ENCODE data around the gene ABCA2. TPM values are rescaled to one million over a fixed set of nuclear protein-coding genes. Genes with fewer than 3 reads are reported as not detected.
A peak's percentile ranks its signal among the peaks of the same experiment; 100 is the strongest.

Gene ABCA2
- total RNA-seq, 1 donor from 2014 or later = 25.0 TPM

DNA sequence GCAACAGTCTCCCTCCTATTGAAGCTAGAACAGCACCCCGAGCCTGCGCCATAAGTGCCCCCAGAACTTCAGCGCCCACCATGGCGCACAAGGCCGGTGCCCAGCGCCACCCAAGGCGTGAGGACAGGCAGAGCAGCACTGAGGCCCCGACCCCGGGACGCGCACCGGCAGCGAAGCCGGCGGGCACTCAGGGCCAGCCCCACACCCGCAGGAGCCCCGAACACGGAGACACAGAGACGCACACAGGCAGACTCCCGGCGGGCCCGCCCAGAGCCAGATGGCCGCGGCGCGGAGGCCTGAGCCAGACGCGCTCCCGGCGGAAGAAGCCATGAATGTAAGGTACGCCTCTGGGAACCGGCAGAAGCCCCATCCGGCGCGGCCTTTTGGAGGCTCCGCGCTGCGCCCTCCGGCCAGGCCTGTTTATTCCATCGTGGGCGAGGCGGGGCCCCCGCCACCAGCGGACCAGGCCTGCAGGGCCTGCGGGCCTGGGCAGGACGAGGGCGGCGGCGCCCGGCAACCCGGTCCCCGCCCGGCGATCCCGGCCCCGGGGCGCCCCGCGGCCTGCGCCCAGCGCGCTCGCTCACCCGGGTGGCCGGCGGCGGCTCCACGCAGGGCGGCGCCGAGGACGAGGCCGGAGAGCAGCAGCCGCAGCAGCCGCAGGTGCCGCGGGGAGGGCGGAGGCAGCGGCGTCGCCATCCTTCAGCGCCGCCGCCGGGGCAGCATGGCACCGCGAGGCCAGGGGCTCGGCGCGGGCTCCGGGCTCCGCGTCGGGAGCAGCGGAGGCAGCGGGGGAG, 17.5 kb upstream of the ABCA2 start:
- peak; percentile 78 for DNase-seq

DNA sequence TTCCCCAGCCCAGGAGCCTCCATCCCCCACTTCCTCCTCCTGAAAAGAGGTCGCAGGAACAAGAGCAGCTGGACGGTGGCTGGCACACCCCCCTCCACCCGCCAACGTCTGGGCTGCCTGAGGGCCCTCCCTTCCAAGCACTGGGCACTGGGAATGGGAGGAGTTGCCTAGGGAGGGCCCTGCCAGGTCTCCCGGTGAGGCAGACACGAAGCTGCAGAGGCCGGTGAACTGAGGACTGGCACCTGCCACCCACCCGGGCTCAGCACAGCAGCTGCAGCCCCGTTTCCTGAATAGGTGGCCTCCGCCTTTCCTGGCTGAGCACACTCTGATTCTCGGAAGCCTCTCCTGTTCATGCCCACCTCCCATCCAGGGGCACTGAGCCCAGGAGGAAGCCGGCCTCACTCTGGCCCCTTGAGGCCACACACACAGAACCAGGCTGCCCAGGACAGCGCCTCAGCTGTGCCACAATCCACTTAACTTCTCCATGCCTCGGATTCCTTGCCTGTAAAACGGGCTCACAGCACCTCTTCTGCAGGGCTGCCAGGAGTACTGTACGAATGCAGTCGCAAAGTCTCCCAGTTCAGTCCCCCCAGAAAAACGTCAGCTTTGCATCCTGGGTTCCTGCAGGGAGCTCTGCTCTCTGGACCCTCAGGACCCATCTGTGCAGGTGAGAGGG, 16.6 kb upstream of the ABCA2 start:
- H3K27me3 Mint-ChIP-seq = peaks cover 19% of the 10 kb centered on the region
- intact Hi-C loops (cut with micrococcal nuclease) = loop anchor here (5.0 to 10.0 kb wide), 3 partner anchors 83 to 197 kb away; partner anchors contain the start of genes LRRC26, PHPT1 and TMEM210
- no peaks in the 10 kb centered on the region for H3K9me3 Mint-ChIP-seq
- no peak overlapping the region for H3K27ac Mint-ChIP-seq
- H3K4me1 Mint-ChIP-seq = peaks cover 7% of the 10 kb centered on the region
- no peaks in the 10 kb centered on the region for H3K36me3 Mint-ChIP-seq (ENCODE audit: low read depth)
- peak overlapping the region; percentile 78 for H3K4me3 Mint-ChIP-seq
- peak; percentile 67 for DNase-seq

More for the DNA sequence above, 17.5 kb upstream of the ABCA2 start:
- no peaks in the 10 kb centered on the region for H3K36me3 Mint-ChIP-seq (ENCODE audit: low read depth)
- no peak overlapping the region for H3K27ac Mint-ChIP-seq
- no peaks in the 10 kb centered on the region for H3K9me3 Mint-ChIP-seq
- intact Hi-C loops (cut with micrococcal nuclease) = loop anchor here (1.0 to 10.0 kb wide), 4 partner anchors 22 to 198 kb away; partner anchors contain the start of genes LRRC26, PHPT1 and TMEM210
- peaks cover 28% of the 10 kb centered on the region for H3K27me3 Mint-ChIP-seq
- H3K4me3 Mint-ChIP-seq = peak overlapping the region; percentile 78
- H3K4me1 Mint-ChIP-seq = peaks cover 7% of the 10 kb centered on the region

DNA sequence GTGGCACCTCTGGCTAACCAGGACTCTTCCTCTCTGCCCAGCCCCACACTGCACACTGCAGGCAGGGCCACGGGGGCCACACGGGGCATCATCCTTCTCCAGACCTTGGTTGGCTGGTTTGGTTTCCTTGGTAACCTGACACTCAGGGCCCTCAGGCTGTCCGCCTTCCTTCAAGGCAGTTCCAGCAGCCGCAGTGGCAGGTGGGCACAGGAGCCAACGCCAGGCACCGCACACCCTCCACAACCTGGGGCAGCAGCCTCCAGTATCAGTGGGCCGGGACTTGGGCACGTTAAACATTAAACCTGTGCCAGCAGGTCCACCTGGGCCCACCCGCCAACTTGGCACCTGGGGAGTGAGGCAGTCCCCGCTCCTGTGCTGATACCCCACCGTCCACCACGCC, 16.0 kb upstream of the ABCA2 start:
- Mint-ChIP-seq H3K36me3 (ENCODE audit: low read depth) (no peaks in the 10 kb centered on the region), H3K27ac (no peak overlapping the region), H3K9me3 (no peaks in the 10 kb centered on the region), H3K4me3 (no peak overlapping the region), H3K27me3 (peaks cover 16% of the 10 kb centered on the region), H3K4me1 (peaks cover 6% of the 10 kb centered on the region)
- DNase-seq = no peak
- intact Hi-C loops (cut with micrococcal nuclease) = loop anchor here (10.0 kb wide), 1 partner anchor 131 kb away; the partner anchor contains the start of genes LRRC26 and TMEM210

DNA sequence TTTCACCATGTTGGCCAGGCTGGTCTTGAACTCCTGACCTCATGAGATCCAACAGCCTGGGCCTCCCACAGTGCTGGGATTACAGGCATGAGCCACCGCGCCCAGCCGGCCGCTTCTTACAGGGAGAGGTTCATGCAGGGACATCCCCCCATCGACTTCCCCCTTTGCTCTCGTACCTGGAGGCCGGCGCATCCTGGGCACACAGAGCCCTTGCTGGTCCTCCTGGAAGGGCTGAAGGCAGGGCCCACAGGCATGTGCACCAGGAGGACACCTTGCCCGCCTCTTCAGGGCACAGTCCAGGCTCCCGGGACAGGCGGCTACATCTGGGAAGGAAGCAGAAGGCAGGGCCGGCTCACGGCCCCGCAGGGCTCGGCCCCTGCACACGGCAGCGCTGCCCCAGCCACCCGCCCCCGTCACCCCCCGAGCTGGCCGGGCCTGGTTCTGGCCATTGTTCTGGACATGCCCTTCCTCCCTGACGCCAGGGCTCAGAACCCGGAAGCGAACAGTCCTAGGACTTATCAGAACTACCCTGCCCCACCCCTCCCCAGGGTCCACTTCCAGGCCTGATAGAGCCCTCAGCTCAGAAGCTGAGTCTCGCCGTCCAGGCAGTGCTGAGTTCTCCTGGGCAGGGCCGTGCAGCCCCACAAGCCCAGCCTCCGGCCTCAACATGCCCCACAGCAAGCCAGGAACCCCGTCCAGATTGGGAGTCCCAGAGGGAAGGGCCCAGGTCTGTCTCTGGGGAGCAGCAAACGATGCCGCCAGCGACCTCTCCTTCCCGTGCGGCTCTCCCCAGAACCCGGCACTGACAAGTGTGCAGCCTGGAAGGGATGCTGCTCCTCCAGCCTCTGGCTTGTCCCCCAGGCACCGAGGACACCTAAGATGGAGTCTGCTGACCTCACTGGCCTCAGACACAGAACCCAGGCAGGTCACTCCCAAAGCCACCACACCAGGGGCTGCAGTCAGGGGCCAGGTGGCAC, 15.0 kb upstream of the ABCA2 start:
- H3K9me3 Mint-ChIP-seq = no peaks in the 10 kb centered on the region
- H3K36me3 Mint-ChIP-seq (ENCODE audit: low read depth) = peaks cover 2% of the 10 kb centered on the region
- intact Hi-C loops (cut with micrococcal nuclease) = loop anchor here (10.0 kb wide), 1 partner anchor 132 kb away; the partner anchor contains the start of genes LRRC26 and TMEM210
- no peak for DNase-seq
- H3K27ac Mint-ChIP-seq = no peak overlapping the region
- peaks cover 14% of the 10 kb centered on the region for H3K27me3 Mint-ChIP-seq
- no peak overlapping the region for H3K4me3 Mint-ChIP-seq
- peaks cover 6% of the 10 kb centered on the region for H3K4me1 Mint-ChIP-seq

DNA sequence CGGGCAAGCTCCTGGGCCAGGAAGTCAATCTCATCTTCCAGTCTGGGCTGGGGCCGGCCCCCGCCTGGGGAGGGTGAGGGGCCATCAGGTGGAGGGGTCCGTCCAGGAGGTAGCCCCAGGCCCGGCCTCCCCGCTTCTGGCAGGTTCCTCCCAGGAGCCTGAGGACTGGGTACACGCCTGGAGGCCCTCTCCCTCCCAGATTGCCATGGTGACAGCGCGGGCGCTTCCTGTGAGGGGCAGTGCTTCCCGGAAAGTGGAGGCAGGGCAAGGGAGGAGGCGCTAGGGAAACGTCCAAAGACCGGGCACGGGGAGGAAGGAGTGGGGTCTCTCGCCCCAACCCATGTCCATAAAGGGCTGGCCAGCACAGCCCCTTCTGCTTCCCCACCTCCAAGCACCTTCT, 13.1 kb upstream of the ABCA2 start:
- intact Hi-C loops (cut with micrococcal nuclease) = loop anchor here (10.0 kb wide), 1 partner anchor 134 kb away; the partner anchor contains the start of genes LRRC26 and TMEM210
- H3K4me1 Mint-ChIP-seq = peaks cover 6% of the 10 kb centered on the region

DNA sequence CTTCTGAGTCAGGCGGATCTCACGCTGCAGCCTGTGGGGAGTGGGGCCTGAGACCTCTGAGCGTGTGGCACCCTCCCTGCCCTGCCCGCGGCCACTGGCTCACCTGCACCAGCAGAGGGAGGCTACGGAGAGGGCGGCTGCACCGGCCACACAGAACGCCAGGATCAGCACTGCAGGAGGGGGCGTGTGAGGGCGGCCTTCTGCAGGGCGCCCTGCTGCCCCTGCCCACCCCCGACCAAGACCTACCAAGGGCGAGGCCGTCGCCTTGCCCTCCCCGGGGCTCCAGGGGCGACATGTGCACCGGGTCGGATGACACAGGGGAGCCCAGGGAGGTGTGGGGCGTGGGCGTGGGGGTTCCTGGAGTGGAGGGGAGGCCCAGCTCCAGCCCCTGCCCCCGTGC, 12.5 kb upstream of the ABCA2 start:
- DNase-seq = no peak
- Mint-ChIP-seq H3K4me3 (no peak overlapping the region), H3K27me3 (peaks cover 6% of the 10 kb centered on the region), H3K36me3 (ENCODE audit: low read depth) (peaks cover 2% of the 10 kb centered on the region), H3K9me3 (no peaks in the 10 kb centered on the region), H3K27ac (no peak overlapping the region), H3K4me1 (peaks cover 6% of the 10 kb centered on the region)
- intact Hi-C loops (cut with micrococcal nuclease) = loop anchor here (10.0 kb wide), 1 partner anchor 134 kb away; the partner anchor contains the start of genes LRRC26 and TMEM210

More for the DNA sequence above, 13.1 kb upstream of the ABCA2 start:
- Mint-ChIP-seq H3K4me3 (no peak overlapping the region), H3K27me3 (peaks cover 6% of the 10 kb centered on the region), H3K36me3 (ENCODE audit: low read depth) (peaks cover 2% of the 10 kb centered on the region), H3K9me3 (no peaks in the 10 kb centered on the region), H3K27ac (no peak overlapping the region)
- DNase-seq = no peak

DNA sequence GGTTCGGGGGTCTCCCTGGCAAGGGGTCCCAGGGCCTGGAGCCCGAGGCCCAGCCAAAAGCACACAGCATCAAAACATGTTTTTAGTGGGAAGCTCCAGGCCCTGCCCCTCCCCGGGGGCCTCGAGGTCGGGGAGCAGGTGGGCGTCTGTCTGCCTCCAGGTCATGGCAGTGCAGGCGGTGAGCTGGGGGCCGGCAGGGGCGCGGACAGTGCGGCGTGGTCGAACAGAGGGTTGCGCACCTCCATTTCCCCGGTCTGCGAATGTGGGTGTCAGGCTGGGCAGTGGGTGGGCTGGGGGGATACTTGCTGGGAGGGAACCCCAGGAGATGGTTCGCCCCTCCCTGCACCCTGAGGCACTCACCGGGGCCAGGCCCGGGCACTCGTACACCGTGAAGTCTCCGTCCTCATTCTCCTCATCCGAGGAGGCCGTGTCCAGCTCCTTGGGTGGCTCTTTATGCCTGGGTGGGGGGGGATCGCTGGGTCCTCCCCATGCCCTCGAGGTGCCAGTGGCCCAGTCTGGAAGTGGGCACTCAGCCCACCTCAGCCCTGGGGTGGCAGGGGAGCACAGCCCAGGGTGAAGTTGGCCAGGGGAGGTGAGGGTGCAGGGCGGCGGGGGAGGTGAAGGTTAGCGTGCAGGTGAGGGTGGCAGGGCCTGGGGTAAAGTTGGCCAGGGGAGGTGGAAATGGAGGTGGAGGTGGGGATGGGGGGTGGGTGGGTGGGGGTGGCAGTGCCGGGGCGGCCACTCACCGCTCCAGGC, 11.8 kb upstream of the ABCA2 start:
- H3K27me3 Mint-ChIP-seq = peaks cover 2% of the 10 kb centered on the region
- intact Hi-C loops (cut with micrococcal nuclease) = loop anchor here (10.0 kb wide), 1 partner anchor 135 kb away; the partner anchor contains the start of genes LRRC26 and TMEM210
- H3K9me3 Mint-ChIP-seq = no peaks in the 10 kb centered on the region
- no peak overlapping the region for H3K27ac Mint-ChIP-seq
- DNase-seq = no peak
- peaks cover 2% of the 10 kb centered on the region for H3K36me3 Mint-ChIP-seq (ENCODE audit: low read depth)
- H3K4me1 Mint-ChIP-seq = peaks cover 7% of the 10 kb centered on the region
- no peak overlapping the region for H3K4me3 Mint-ChIP-seq

DNA sequence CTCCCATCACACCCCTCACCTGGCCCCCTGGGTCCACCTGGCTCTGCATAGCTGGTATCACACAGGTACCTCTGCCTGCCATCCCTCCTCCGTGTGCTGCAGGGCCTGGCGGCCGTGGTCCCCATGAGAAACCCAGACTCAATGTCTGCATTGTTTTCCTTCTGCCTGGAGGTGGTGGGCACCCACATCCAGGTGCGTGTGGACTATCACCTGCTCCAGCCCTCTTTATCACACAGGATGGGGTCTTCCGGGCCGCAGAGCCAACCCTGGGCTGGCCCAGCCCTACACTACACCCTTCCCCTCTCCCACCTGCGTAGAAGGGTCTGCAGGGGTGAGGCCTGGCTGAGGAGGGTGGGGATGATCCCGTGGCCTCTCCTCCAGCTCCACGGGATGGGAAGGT, 10.9 kb upstream of the ABCA2 start:
- peaks cover 2% of the 10 kb centered on the region for H3K36me3 Mint-ChIP-seq (ENCODE audit: low read depth)
- H3K27me3 Mint-ChIP-seq = no peaks in the 10 kb centered on the region
- H3K4me3 Mint-ChIP-seq = no peak overlapping the region
- DNase-seq = no peak
- H3K27ac Mint-ChIP-seq = no peak overlapping the region
- peaks cover 11% of the 10 kb centered on the region for H3K4me1 Mint-ChIP-seq
- H3K9me3 Mint-ChIP-seq = no peaks in the 10 kb centered on the region
- intact Hi-C loops (cut with micrococcal nuclease) = no loop called here

DNA sequence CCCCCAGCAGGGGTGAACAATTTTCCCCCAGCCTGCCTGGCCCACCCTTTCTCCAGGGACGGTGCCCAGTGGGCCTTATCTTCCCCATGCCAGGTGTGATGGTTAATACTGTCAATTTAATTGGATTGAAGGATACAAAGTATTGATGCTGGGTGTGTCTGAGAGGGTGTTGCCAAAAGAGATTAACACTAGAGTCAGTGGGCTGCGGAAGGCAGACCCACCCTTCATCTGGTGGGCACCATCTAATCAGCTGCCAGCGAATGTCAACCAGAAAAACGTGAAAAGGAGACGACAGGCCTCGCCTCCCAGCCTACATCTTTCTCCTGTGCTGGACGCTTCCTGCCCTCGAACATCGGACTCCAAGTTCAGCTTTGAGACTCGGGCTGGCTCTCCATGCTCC, 9.4 kb upstream of the ABCA2 start:
- Mint-ChIP-seq H3K36me3 (ENCODE audit: low read depth) (peaks cover 2% of the 10 kb centered on the region), H3K27ac (no peak overlapping the region), H3K9me3 (no peaks in the 10 kb centered on the region), H3K27me3 (peaks cover 2% of the 10 kb centered on the region), H3K4me3 (no peak overlapping the region), H3K4me1 (peaks cover 17% of the 10 kb centered on the region)
- DNase-seq = no peak
- intact Hi-C loops (cut with micrococcal nuclease) = no loop called here

DNA sequence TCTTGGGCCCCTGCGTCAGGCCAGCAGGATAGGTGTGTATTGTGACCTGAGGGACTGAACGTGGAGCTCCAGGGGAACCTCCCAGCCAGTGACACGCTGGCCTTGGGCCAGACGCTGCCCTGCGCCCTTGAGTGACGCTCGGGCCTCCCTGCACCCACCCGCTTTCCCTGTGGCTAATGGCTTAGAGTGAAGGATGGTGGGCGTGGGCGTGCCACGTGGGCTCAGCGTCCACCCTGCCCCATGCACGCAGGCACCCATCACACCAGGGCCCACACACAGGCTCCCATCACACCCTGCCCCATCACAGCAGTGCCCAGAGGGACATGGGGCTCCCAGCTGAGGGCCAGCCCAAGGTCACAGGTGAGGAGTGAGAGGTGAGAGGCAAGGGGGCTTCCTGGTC, 9.0 kb upstream of the ABCA2 start:
- intact Hi-C loops (cut with micrococcal nuclease) = no loop called here
- no peaks in the 10 kb centered on the region for H3K9me3 Mint-ChIP-seq
- peaks cover 19% of the 10 kb centered on the region for H3K4me1 Mint-ChIP-seq
- no peak overlapping the region for H3K4me3 Mint-ChIP-seq
- peaks cover 2% of the 10 kb centered on the region for H3K27me3 Mint-ChIP-seq
- H3K27ac Mint-ChIP-seq = no peak overlapping the region
- DNase-seq = no peak
- H3K36me3 Mint-ChIP-seq (ENCODE audit: low read depth) = peaks cover 2% of the 10 kb centered on the region

DNA sequence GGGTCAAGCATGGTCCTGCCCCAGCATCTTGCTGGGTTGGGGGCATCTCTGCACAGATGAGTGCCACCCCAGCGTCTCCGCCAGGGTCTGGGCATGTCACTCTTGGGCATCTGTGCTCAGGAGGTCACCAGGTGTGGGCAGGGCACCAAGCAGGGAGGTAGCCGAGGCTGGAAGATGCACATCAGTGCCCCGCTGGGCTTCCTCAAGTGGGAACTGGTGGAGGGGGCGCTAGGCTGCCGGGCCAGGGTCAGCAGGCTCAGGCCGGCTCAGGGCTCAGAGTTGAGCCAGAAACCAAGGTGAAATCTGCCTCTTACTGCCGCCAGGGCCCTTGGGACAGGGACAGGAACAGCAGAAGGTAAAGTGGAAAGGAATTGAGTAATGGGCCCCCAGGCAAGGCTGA, 7.9 kb upstream of the ABCA2 start:
- no peak overlapping the region for H3K27ac Mint-ChIP-seq
- H3K36me3 Mint-ChIP-seq (ENCODE audit: low read depth) = peaks cover 2% of the 10 kb centered on the region
- no peaks in the 10 kb centered on the region for H3K9me3 Mint-ChIP-seq
- intact Hi-C loops (cut with micrococcal nuclease) = loop anchor here (1.0 to 2.0 kb wide), 2 partner anchors 43 to 249 kb away; partner anchors contain the start of gene PAXX
- peaks cover 2% of the 10 kb centered on the region for H3K27me3 Mint-ChIP-seq
- H3K4me1 Mint-ChIP-seq = peaks cover 23% of the 10 kb centered on the region
- DNase-seq = no peak
- no peak overlapping the region for H3K4me3 Mint-ChIP-seq

DNA sequence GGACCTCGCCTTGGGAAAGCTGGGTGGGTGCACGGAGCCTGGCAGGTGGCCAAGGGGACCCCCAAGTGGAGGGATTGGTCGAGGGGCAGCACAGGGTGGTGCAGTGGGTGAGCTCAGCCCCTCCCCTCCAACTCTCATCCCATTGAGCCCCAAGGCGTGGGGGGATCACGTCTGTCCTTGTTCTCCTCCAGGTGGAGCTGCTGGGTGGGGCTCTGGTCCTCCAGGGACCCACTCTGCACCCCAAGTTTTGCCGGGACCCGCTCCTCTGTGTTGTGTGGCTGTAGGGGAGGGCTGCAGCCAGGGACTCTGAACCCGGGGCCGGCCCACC, 7.4 kb upstream of the ABCA2 start:
- Mint-ChIP-seq H3K9me3 (no peaks in the 10 kb centered on the region), H3K27me3 (peaks cover 2% of the 10 kb centered on the region), H3K36me3 (ENCODE audit: low read depth) (peaks cover 2% of the 10 kb centered on the region), H3K4me3 (no peak overlapping the region), H3K27ac (peak overlapping the region; percentile 83), H3K4me1 (peaks cover 28% of the 10 kb centered on the region)
- intact Hi-C loops (cut with micrococcal nuclease) = loop anchor here (1.0 to 2.0 kb wide), 2 partner anchors 43 to 248 kb away; partner anchors contain the start of gene PAXX
- no peak for DNase-seq

Data from activated CD4-positive, alpha-beta T cell treated with anti-CD3 and anti-CD28 coated beads, Interleukin-2, amount 10 ng/mL, durations not matched to agents 24 days and 14 days (primary cell).